ENCODE results near the gene SLC38A5.

GRCh38 chrX:48478806-48479205, 8.7 kb upstream of the SLC38A5 start:
- no peak for TF ChIP-seq CTCF (IDR thresholded peaks at IDR 0.05; ENCODE audit: insufficient read depth, low read depth, low read length)
- no peak for TF ChIP-seq EZH2 (IDR thresholded peaks at IDR 0.05; ENCODE audit: insufficient read depth, low read length)
